DMS153 (cell line): ENCODE measurements around the gene TMEM242.
A peak's percentile ranks its signal among the peaks of the same experiment; 100 is the strongest.

ENCODE experiments used
- DNase-seq: peaks from one replicate; lab custom pipeline; 2025; lab: John Stamatoyannopoulos, UW

Gene TMEM242

GRCh38 chr6:157270916-157271315 is 52.4 kb downstream of the TMEM242 start:
- DNase-seq = no peak

DNA sequence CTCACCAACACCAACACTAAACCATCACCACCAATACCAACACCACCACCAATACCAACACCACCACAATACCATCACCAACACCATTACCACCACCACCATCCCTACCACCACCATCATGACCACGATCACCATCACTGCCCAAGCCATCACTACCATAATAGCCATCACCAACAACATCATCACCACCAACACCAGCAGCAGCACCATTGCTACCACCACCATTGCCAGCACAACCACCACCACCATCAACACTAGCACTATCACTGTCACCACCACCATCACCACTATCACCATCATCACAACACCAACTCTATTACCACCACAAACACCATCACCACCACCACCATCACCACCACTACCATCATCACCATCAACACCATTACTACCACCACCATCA is 53.0 kb downstream of the TMEM242 start:
- DNase-seq = no peak

DNA sequence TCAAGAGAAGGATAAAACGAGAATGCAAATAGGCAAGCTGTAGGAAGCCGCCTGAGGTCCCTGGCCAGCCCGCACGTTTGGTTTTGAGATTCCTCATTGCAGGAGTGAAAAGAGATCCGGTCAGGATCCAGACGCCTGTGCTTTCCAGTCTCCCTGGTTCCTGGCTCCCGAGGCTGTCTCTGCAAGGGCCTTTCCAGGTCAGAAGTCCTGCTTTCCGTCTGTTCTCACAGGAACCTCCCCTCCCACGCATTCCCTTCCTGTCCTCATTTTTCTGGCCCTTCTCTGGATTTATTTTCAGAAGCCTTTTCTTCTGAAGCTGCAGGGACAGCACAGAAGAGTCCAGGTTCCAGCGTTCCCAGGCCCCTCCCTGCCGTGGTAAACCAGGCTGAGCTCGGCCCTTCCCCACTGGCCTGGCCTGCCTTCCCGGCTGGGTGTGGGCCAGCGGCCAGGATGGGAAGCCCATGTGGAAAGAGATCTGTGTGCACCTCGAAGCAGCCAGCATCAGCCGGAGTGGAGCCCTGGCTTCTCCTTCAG is 54.0 kb downstream of the TMEM242 start:
- no peak for DNase-seq

GRCh38 chr6:157268835-157269234 is 54.5 kb downstream of the TMEM242 start:
- no peak for DNase-seq

GRCh38 chr6:157268396-157268795 is 54.9 kb downstream of the TMEM242 start:
- no peak for DNase-seq

- no peak for DNase-seq
Observed at GRCh38 chr6:157267654-157268053, 55.7 kb downstream of the TMEM242 start.

GRCh38 chr6:157267109-157267611 is 56.2 kb downstream of the TMEM242 start:
- DNase-seq = no peak

DNA sequence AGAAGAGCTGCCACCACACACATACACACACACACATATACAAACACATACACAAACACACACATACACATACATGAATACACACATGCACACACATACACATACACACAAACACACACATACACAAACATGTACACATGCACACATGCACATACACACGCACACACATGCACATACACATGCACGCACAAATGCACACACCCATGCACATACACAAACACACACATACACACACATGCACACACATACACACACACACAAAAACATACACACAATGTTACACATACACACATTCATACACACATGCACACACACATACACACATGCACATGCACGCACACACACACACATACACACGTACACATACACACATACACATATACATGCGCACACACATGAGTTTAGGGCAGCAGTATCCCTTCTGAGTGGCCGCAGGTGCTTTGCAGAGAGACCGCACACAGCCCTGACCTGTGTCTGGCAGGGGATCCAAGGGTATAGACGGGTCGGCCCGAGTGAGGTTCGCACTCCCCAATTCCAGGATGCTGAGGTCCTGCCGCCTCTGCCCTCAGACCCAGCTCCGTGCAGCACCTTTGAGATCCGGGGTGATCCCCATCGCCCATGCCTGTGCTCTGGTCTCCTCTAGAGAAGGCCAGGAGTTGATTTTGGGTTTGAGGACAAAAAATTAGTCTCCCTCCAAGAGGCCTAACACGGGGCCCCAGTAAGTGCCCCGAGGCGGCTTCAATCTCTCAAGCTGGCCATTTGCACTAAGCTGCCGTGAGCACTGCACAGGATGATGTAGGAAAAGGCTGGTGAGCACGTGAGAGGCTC is 56.8 kb downstream of the TMEM242 start:
- DNase-seq = no peak

DNA sequence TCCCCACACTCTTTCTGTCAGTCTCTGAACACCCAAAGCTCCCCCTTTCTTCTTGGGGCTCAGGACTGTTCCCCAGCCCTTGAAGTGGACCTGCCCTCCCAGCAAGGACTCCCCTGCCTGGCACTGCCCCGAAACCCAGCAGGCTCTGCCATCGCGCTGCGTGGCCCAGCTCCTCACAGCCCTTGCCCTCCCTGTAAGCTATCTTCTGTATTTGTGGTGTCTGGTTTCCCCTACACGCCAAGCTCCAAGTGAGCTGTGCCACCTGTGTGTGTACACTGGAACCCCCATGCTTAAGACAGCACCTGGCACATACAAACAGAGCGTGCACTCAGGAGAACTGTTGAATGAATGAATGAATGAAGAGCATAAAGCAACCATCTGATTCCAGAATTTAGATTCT is 57.7 kb downstream of the TMEM242 start:
- DNase-seq = peak; percentile 37

GRCh38 chr6:157265186-157265585 is 58.1 kb downstream of the TMEM242 start:
- DNase-seq = no peak

- DNase-seq = no peak
Observed at GRCh38 chr6:157264701-157265100, 58.6 kb downstream of the TMEM242 start.

DNA sequence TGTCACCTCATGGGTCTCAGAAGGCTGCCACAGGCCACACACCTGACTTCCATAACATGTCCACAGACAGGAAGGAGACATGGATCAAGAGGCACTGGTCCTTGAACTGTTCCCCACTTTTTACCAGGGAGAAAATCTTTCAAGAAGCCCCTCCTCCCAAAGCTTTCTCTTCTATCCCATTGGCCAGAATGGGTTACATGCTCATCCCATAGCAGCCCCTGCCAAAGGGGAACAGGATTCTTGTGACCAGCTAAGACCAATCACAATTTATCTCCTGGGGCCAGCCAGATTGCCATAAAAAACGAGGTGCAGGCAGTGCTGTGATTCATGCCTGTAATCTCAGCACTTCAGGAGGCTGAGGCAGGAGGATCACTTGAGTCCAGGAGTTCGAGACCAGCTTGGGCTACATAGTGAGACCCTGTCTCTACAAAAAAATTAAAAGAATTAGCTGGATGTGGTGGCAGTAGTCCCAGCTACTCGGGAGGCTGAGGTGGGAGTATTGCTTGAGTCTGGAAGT is 59.4 kb downstream of the TMEM242 start:
- DNase-seq = no peak

- DNase-seq = no peak
Observed at GRCh38 chr6:157263146-157263545, 60.2 kb downstream of the TMEM242 start.

DNA sequence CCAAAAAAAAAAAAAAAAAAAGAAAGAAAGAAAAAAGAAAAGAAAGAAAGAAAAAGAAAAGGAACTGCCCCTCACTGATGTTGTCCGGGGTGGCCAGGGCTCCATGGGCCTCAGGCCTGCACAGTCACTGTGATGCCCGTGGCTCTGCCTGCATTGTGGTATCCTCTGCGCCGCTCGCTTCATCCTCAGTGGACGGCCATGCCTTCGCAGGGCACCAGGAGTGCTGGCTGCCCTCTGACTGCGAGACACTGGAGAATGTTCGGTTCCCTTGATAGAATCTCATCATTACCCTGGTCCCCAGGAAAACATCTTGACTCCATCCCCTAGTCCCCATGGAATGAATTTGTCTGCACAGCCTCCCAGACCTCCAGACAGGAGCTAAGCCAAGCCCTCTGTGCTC is 61.7 kb downstream of the TMEM242 start:
- no peak for DNase-seq

GRCh38 chr6:157260735-157261410 is 62.4 kb downstream of the TMEM242 start:
- no peak for DNase-seq

DNA sequence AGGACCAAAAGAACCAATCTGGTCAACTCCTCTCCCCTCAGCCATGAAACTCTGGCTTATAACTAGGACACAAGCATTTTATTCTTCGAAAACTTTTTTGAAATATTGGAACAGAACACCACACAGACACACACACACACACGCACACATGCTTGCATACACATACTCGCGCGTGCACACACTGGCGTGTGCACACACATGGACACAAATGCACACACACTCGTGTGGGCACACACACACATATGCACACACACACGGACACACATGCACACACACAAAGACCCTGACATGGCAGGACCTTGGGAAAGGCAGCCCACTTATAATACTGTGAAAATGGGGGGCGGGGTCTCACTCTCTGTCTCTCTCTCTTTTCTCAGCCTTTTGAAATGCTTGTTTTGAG is 63.9 kb downstream of the TMEM242 start:
- no peak for DNase-seq

- DNase-seq = no peak
Observed at GRCh38 chr6:157258878-157259277, 64.4 kb downstream of the TMEM242 start.

DNA sequence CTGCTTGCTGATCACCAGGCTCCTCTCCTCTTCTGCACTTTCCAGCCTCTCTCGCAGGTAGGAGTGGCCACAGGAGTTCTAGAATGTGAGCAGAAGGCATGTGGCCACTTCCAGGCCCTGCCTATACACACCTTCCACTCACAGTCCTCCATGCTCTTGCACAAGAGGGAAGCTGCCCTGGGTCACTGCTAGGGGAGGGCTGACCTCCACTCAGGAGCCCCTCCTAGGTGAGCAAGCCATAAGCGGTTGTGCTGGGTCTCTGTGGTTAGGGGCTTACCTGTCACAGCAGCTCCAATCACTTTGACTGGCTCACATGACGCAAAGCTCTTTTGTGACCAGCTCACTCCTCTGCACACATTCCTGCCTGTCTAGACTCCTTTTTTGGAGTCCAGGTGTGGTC is 68.2 kb downstream of the TMEM242 start:
- DNase-seq = no peak

DNA sequence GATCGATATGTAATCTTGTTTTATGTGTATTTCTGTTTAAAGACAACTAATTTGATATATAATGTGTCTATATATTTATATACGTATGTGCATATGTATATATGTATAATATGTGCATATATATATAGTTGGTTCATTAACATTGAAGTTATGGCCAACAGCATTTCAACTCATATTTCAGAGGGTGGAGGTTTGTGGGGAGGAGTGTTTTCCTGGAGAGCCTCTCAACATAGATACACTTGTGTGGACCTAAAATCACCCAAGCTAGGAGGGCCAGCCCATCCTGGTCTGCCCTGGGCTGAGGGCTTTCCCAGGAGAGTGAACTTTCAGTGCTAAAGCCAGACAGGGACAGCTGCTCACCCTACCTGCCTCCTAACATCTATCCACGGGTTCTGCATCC is 68.8 kb downstream of the TMEM242 start:
- no peak for DNase-seq

GRCh38 chr6:157253699-157254098 is 69.6 kb downstream of the TMEM242 start:
- no peak for DNase-seq

DNA sequence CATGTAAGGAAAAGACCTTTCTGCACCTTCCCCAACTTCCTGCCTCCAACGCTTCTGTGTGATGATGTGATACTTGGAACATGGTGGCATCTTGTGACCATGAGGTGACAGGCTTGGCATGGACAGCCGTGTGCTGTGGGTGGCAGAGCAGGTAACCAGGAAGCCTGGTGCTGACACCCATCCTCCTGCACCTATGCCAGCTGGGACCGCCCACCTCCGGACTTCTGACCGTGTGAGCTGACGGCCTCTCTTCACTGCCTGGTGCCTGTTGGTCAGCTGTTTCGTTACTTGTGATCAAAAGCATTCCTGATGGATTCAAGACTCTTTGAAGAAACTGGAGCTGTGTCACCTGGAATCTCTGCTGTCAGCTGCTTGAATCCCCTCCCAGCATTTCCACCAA is 70.3 kb downstream of the TMEM242 start:
- no peak for DNase-seq

DNA sequence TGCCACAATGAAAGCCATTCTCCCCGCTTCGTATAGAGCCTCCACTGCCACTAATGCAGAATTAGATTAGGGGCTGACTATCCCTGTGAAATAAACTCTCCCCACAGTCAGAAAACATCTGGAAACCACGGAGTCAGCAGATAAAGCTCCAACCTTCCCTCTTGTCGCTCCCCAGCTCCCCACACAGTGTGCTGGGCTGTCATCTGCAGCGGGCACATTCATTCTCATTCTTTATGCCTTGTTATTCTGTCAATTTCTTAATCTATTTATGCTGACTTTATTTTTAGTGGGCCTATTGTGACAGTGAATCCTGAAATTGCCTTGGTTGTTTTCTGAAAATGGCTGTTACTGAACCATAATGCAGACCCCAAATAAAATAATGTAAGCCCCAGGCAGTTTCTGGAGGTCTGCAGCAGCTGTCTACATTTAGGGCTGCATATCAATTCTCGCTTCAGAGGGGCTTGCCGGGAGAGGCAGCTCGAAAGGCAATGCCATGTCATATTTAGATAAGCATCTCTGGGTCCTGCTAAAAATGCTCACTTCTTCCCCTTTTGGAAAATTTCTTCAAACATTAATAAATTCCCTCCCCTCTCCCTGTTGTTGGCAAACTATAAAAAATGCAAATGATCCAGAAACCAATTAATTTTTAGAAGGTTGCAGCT is 71.6 kb downstream of the TMEM242 start:
- no peak for DNase-seq
